ENCODE data around the gene PRKN. TPM values are rescaled to one million over a fixed set of nuclear protein-coding genes. Genes with fewer than 3 reads are reported as not detected.
"Not testable (repeated sequence)": the region's sequence is repeated elsewhere in the genome, so short reads cannot be mapped to it uniquely, and the experiment has no call there.

PRKN gene
- total RNA-seq, 1 donor from 2014 or later, result not detected

- Mint-ChIP-seq H3K4me1 (ENCODE audit: low read depth) (no peaks in the 10 kb centered on the region), H3K9me3 (no peaks in the 10 kb centered on the region), H3K27ac (no peak overlapping the region), H3K27me3 (ENCODE audit: low read depth) (peaks cover 3% of the 10 kb centered on the region), H3K36me3 (ENCODE audit: low read depth) (no peaks in the 10 kb centered on the region), H3K4me3 (ENCODE audit: low read depth) (no peak overlapping the region)
- no peak for DNase-seq (ENCODE audit: low spot score)
- intact Hi-C loops (cut with micrococcal nuclease), result no loop called here
These were observed 1385.5 kb downstream of the PRKN start for GRCh38 chr6:161342039-161342438.

- intact Hi-C loops (cut with micrococcal nuclease), result no loop called here
- Mint-ChIP-seq H3K27me3 (ENCODE audit: low read depth) (peaks cover 3% of the 10 kb centered on the region), H3K27ac (no peak overlapping the region), H3K9me3 (no peaks in the 10 kb centered on the region), H3K4me1 (ENCODE audit: low read depth) (no peaks in the 10 kb centered on the region), H3K36me3 (ENCODE audit: low read depth) (no peaks in the 10 kb centered on the region), H3K4me3 (ENCODE audit: low read depth) (no peak overlapping the region)
- no peak for DNase-seq (ENCODE audit: low spot score)
These were observed 1385.9 kb downstream of the PRKN start for GRCh38 chr6:161341638-161342037.

DNA sequence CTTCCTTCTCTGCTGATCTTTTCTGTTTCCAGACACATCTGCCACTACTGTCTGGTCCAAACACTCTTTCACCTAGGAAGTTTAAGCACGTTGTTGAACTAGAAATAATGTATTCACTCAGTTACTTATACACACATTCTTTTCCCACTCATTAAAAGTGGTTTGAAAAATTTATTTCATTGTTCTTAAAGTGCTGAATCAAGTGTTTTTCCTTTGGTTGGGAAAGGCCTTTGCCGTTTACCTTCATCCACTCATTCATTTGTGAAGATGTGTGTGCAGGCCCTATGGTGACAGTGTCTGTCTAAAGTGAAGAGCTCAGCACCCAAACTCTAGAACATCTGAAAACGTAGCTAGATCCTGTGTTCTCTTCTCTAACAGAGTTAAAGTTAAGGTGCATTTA, 1389.6 kb downstream of the PRKN start:
- no peaks in the 10 kb centered on the region for H3K4me1 Mint-ChIP-seq (ENCODE audit: low read depth)

DNA sequence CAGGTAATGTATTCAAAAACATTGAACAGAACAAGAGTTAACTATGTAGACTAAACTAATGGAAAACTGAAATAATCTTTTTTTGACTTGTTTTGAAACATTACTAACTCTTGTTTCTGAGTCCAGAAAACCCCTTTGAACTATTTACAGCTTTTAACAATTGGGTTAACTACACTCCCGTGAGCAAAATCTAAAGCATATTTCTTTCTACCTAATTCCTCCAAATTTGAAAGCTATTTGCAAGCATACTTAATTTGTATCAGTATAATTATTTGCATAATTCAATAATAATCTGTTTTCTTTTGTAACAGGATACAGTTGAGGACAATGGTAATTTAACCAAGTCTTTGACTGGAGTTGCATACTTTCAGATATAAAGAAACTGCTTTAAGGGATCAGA, 1391.1 kb downstream of the PRKN start:
- no peak for DNase-seq (ENCODE audit: low spot score)
- Mint-ChIP-seq H3K27ac (no peak overlapping the region), H3K4me3 (ENCODE audit: low read depth) (no peak overlapping the region)

More for the DNA sequence above, 1389.6 kb downstream of the PRKN start:
- DNase-seq (ENCODE audit: low spot score), result no peak
- Mint-ChIP-seq H3K9me3 (no peaks in the 10 kb centered on the region), H3K36me3 (ENCODE audit: low read depth) (no peaks in the 10 kb centered on the region), H3K27ac (no peak overlapping the region), H3K4me3 (ENCODE audit: low read depth) (no peak overlapping the region), H3K27me3 (ENCODE audit: low read depth) (peaks cover 3% of the 10 kb centered on the region)
- intact Hi-C loops (cut with micrococcal nuclease), result no loop called here

DNA sequence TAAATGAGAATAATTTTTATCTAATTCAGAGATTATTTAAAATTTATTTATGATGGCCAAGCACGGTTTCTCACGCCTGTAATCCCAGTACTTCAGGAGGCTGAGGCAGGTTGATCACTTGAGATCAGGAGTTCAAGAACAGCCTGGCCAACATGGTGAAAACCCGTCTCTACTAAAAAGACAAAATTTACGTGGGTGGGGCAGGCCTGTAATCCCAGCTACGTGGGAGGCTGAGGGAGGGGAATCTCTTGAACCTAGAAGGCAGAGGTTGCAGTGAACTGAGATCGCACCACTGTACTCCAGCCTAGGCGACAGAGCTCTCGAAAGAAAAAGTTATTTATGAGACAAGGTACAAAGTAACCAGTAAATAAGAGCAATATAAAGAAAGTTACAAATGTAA, 1394.2 kb downstream of the PRKN start:
- Mint-ChIP-seq H3K36me3 (ENCODE audit: low read depth) (no peaks in the 10 kb centered on the region), H3K4me1 (ENCODE audit: low read depth) (no peaks in the 10 kb centered on the region), H3K9me3 (peaks cover 5% of the 10 kb centered on the region), H3K4me3 (ENCODE audit: low read depth) (no peak overlapping the region), H3K27me3 (ENCODE audit: low read depth) (no peaks in the 10 kb centered on the region), H3K27ac (no peak overlapping the region)
- intact Hi-C loops (cut with micrococcal nuclease), result no loop called here
- DNase-seq (ENCODE audit: low spot score), result no peak

More for the DNA sequence above, 1391.1 kb downstream of the PRKN start:
- intact Hi-C loops (cut with micrococcal nuclease), result no loop called here
- H3K4me1 Mint-ChIP-seq (ENCODE audit: low read depth), result no peaks in the 10 kb centered on the region
- no peaks in the 10 kb centered on the region for H3K36me3 Mint-ChIP-seq (ENCODE audit: low read depth)
- H3K9me3 Mint-ChIP-seq, result no peaks in the 10 kb centered on the region
- H3K27me3 Mint-ChIP-seq (ENCODE audit: low read depth), result peaks cover 2% of the 10 kb centered on the region

DNA sequence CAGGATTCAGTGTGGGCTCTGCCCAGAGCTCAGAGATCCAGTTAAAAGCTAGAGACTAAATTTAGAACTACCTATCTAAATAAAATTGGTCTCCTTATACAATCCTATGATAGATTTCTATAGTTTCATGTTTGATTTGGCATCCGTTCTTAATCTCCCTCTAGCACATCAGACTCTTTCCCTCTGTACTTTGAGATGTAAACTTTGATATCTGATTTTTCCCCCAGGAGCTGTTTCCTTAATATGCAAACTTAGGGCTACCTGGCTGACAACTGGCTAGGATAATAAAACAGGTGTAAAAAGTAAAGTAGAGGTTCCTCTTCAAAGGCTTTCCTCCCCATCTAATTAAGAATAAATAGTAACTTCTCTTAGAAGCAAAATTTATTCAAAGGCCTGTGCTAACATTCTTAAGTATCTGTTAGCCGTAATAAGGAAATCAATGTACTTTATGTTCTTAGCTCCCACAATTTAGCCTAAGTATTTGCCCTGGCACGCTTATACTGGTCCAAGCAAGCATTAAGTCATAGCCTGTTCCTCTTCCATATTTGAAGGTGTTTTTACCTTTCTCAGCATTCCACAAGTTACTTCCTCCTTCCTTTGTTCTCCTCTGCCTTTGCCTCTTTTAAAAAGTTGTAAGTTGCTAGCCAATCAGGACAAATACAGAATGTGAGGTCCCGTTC, 1396.0 kb downstream of the PRKN start:
- H3K9me3 Mint-ChIP-seq; H3K27me3 Mint-ChIP-seq (ENCODE audit: low read depth); H3K4me3 Mint-ChIP-seq (ENCODE audit: low read depth); DNase-seq (ENCODE audit: low spot score); intact Hi-C loops (cut with micrococcal nuclease); H3K27ac Mint-ChIP-seq; H3K36me3 Mint-ChIP-seq (ENCODE audit: low read depth); H3K4me1 Mint-ChIP-seq (ENCODE audit: low read depth): not testable (repeated sequence)

DNA sequence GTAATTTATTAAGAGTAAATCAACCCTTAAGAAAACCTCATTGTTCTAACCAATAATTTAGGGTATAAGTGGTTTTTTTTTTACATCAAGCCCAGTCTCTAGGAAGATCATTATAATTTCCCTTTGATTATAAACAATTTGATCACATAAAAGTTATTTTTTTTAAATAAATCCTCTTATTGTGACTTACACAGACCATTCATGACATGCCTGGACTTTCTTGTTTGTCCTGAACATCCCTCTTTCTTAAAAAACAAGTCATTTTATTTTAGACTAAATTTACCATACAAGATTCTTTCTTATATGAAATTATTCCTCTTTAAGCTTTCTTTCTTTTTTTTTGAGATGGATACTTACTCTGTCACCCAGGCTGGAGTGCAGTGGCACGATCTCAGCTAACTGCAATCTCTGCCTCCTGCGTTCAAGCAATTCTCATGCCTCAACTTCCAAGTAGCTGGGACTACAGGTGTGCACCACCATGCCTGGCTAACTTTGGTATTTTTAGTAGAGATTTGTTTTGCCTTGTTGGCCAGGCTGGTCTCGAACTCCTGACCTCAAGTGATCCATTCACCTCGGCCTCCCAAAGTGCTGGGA, 1400.1 kb downstream of the PRKN start:
- DNase-seq (ENCODE audit: low spot score), result no peak
- intact Hi-C loops (cut with micrococcal nuclease), result no loop called here
- Mint-ChIP-seq H3K27ac (no peak overlapping the region), H3K4me3 (ENCODE audit: low read depth) (no peak overlapping the region), H3K27me3 (ENCODE audit: low read depth) (no peaks in the 10 kb centered on the region), H3K36me3 (ENCODE audit: low read depth) (no peaks in the 10 kb centered on the region), H3K4me1 (ENCODE audit: low read depth) (no peaks in the 10 kb centered on the region), H3K9me3 (peaks cover 25% of the 10 kb centered on the region)

- Mint-ChIP-seq H3K27ac (no peak overlapping the region), H3K27me3 (ENCODE audit: low read depth) (peaks cover 3% of the 10 kb centered on the region), H3K4me3 (ENCODE audit: low read depth) (no peak overlapping the region), H3K36me3 (ENCODE audit: low read depth) (no peaks in the 10 kb centered on the region), H3K4me1 (ENCODE audit: low read depth) (no peaks in the 10 kb centered on the region), H3K9me3 (peaks cover 5% of the 10 kb centered on the region)
- no peak for DNase-seq (ENCODE audit: low spot score)
- intact Hi-C loops (cut with micrococcal nuclease), result no loop called here
These were observed 1408.3 kb downstream of the PRKN start for GRCh38 chr6:161319231-161319630.

DNA sequence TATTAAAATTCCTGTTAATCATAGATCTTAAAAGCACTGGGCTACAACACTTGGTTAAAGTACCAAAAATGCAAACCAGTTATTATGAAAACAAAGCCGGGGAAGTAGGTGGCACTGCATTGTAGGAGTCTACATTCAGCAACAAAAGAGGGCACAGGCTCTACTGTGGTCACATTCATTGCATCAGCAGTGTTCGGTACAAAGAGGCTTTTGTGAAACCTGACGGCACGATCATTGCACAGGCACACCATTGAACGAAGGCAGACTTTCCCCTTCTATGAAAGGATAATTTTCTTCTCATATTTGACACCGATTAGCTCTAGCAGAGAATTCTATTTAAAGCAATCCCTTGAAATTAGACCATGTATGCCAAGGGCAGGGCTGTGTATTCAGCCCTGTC, 1409.1 kb downstream of the PRKN start:
- Mint-ChIP-seq H3K9me3 (peaks cover 5% of the 10 kb centered on the region), H3K4me3 (ENCODE audit: low read depth) (no peak overlapping the region), H3K4me1 (ENCODE audit: low read depth) (no peaks in the 10 kb centered on the region), H3K27me3 (ENCODE audit: low read depth) (peaks cover 3% of the 10 kb centered on the region), H3K27ac (no peak overlapping the region), H3K36me3 (ENCODE audit: low read depth) (no peaks in the 10 kb centered on the region)
- no peak for DNase-seq (ENCODE audit: low spot score)
- intact Hi-C loops (cut with micrococcal nuclease), result no loop called here

DNA sequence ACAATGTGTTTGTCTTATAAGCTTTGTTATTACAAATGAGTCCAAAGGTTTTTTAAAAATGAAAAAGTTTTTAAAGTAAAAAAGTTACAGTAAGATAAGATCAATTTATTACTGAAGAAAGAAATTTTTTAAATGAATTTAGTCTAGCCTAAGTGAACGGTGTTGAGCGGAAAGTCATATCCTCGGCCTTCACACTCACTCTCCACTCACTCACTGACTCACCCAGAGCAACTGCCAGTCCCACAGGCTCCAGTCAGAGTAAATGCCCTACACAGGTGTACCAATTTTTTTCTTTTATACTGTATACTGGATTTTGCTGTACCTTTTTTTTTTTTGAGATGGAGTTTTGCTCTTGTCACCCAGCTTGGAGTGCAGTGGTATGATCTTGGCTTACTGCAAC, 1411.0 kb downstream of the PRKN start:
- no peaks in the 10 kb centered on the region for H3K9me3 Mint-ChIP-seq
- H3K27ac Mint-ChIP-seq, result no peak overlapping the region
- intact Hi-C loops (cut with micrococcal nuclease), result no loop called here
- H3K4me1 Mint-ChIP-seq (ENCODE audit: low read depth), result no peaks in the 10 kb centered on the region
- peaks cover 5% of the 10 kb centered on the region for H3K27me3 Mint-ChIP-seq (ENCODE audit: low read depth)
- no peaks in the 10 kb centered on the region for H3K36me3 Mint-ChIP-seq (ENCODE audit: low read depth)
- no peak overlapping the region for H3K4me3 Mint-ChIP-seq (ENCODE audit: low read depth)
- DNase-seq (ENCODE audit: low spot score), result no peak

- H3K27ac Mint-ChIP-seq; DNase-seq (ENCODE audit: low spot score); H3K27me3 Mint-ChIP-seq (ENCODE audit: low read depth); H3K4me3 Mint-ChIP-seq (ENCODE audit: low read depth); intact Hi-C loops (cut with micrococcal nuclease); H3K9me3 Mint-ChIP-seq; H3K36me3 Mint-ChIP-seq (ENCODE audit: low read depth); H3K4me1 Mint-ChIP-seq (ENCODE audit: low read depth): not testable (repeated sequence)
These were observed 1412.2 kb downstream of the PRKN start for GRCh38 chr6:161315246-161315917.

GRCh38 chr6:161314541-161315245, 1412.9 kb downstream of the PRKN start:
- H3K4me3 Mint-ChIP-seq (ENCODE audit: low read depth); intact Hi-C loops (cut with micrococcal nuclease); H3K36me3 Mint-ChIP-seq (ENCODE audit: low read depth); H3K27ac Mint-ChIP-seq; H3K4me1 Mint-ChIP-seq (ENCODE audit: low read depth); H3K27me3 Mint-ChIP-seq (ENCODE audit: low read depth); DNase-seq (ENCODE audit: low spot score); H3K9me3 Mint-ChIP-seq: not testable (repeated sequence)
